ENCODE results near the gene PDP2. TPM values are rescaled to one million over a fixed set of nuclear protein-coding genes. Genes with fewer than 3 reads are reported as not detected.

The PDP2 gene
- polyA plus RNA-seq, 4 donors: 7.7 to 16.9 (median 14.0) TPM

GRCh38 chr16:66917741-66918140 lies 37.4 kb downstream of the PDP2 start:
- DNase-seq (ENCODE audit: low read depth in 4 of 4, low spot score in 3 of 4): no peak

- DNase-seq (ENCODE audit: low read depth in 4 of 4, low spot score in 3 of 4): no peak
Measured at GRCh38 chr16:66918355-66918754, 38.0 kb downstream of the PDP2 start.

- peak in 2 of 4 donors; percentile 70 to 72 for DNase-seq (ENCODE audit: low read depth in 4 of 4, low spot score in 3 of 4)
Measured at GRCh38 chr16:66918803-66919568, 38.7 kb downstream of the PDP2 start, which contains the start of gene CDH16. TSS of gene CDH16 (minus strand) at chr16:66918885. CDS start at chr16:66918065, 820 bp downstream.

- no peak for DNase-seq (ENCODE audit: low read depth in 4 of 4, low spot score in 3 of 4)
Measured at GRCh38 chr16:66919569-66920298, 39.4 kb downstream of the PDP2 start.

- no peak for DNase-seq (ENCODE audit: low read depth in 4 of 4, low spot score in 3 of 4)
Measured at GRCh38 chr16:66920299-66920590, 39.9 kb downstream of the PDP2 start.

- DNase-seq (ENCODE audit: low read depth in 4 of 4, low spot score in 3 of 4): no peak
Measured at GRCh38 chr16:66920924-66921680, 40.8 kb downstream of the PDP2 start.

GRCh38 chr16:66921729-66922450 lies 41.6 kb downstream of the PDP2 start:
- DNase-seq (ENCODE audit: low read depth in 4 of 4, low spot score in 3 of 4): no peak

GRCh38 chr16:66923247-66923731 lies 43.0 kb downstream of the PDP2 start:
- DNase-seq (ENCODE audit: low read depth in 4 of 4, low spot score in 3 of 4): no peak

GRCh38 chr16:66923866-66924265 lies 43.6 kb downstream of the PDP2 start:
- DNase-seq (ENCODE audit: low read depth in 4 of 4, low spot score in 3 of 4): no peak

GRCh38 chr16:66924527-66925321 lies 44.4 kb downstream of the PDP2 start:
- no peak for DNase-seq (ENCODE audit: low read depth in 4 of 4, low spot score in 3 of 4)

- no peak for DNase-seq (ENCODE audit: low read depth in 4 of 4, low spot score in 3 of 4)
Measured at GRCh38 chr16:66925322-66925840, 45.1 kb downstream of the PDP2 start, which contains the start of gene RRAD. TSS of gene RRAD (minus strand) at chr16:66925535. CDS start at chr16:66925179, 356 bp downstream.

- no peak for DNase-seq (ENCODE audit: low read depth in 4 of 4, low spot score in 3 of 4)
Measured at GRCh38 chr16:66926171-66926947, 46.0 kb downstream of the PDP2 start.

- DNase-seq (ENCODE audit: low read depth in 4 of 4, low spot score in 3 of 4): no peak
Measured at GRCh38 chr16:66926961-66927436, 46.7 kb downstream of the PDP2 start.

GRCh38 chr16:66927918-66928649 lies 47.8 kb downstream of the PDP2 start:
- DNase-seq (ENCODE audit: low read depth in 4 of 4, low spot score in 3 of 4): no peak

- no peak for DNase-seq (ENCODE audit: low read depth in 4 of 4, low spot score in 3 of 4)
Measured at GRCh38 chr16:66928702-66929388, 48.5 kb downstream of the PDP2 start.

GRCh38 chr16:66930189-66930588 lies 49.9 kb downstream of the PDP2 start:
- DNase-seq (ENCODE audit: low read depth in 4 of 4, low spot score in 3 of 4): no peak

GRCh38 chr16:66931665-66932064 lies 51.4 kb downstream of the PDP2 start:
- no peak for DNase-seq (ENCODE audit: low read depth in 4 of 4, low spot score in 3 of 4)
